Embryonic facial prominence (tissue), 1 donor: Measurements from ENCODE around the gene GNAI1.
"Not testable (repeated sequence)": the region's sequence is repeated elsewhere in the genome, so short reads cannot be mapped to it uniquely, and the experiment has no call there.

ENCODE experiments used
- DNase-seq: peaks from one replicate; pipeline ENCODE4 v3.0.0-alpha.2; 2016; ENCODE audit errors: extremely low spot score

GNAI1 gene

DNA sequence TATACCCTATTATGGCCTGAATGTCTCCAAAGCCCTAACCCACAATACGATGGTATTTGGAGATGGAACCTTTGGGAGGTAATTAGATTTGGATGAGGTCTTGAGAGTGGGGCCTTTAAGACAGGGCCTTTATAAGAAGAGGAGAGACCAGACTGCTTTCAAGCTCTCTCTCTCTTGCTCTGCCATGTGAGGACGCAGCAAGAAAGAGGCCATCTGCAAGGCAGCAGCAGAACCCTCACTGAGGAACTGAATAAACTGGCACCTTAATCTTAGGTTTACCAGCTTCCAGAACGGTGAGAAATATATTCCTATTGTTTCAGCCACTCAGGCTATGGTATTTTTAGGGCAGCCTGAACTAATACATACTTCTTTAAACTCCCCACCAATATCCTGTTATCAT is 2.0 kb upstream of the GNAI1 start:
- DNase-seq: no peak

DNA sequence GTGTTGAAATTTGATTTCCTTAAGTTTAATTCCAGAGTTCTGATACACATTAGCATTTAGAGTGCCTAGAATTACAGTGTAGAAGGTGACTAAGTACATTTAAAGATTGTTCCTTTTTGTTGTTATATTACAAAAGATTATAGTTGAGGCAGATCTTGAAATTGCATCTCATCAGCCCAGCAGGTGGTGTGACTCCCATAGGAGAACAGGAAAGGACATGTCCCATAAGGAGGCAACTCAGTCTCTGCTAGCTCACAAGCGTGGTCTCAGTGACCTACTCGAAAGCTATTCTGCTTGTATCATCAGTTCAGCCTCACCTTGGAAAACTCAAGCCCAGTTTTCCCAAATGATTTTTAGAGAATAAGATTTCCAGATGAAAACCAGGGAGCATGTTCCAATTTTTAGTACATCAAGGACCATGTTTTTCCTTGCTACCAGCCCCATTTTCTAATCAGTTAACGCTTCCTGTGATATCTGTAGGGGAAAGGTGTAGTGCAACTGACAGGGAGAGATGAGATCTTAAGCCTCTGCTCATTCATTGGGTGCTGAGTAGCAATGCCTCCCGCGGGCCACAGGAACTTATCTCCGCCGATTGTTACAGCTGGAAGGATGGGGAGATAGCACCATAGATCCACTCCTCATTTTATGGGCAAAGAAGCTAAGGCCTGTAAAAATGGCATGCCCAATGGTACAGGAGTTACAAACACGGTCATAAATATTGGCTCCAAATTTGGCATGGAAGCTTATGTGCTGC is 1.1 kb upstream of the GNAI1 start:
- no peak for DNase-seq

DNA sequence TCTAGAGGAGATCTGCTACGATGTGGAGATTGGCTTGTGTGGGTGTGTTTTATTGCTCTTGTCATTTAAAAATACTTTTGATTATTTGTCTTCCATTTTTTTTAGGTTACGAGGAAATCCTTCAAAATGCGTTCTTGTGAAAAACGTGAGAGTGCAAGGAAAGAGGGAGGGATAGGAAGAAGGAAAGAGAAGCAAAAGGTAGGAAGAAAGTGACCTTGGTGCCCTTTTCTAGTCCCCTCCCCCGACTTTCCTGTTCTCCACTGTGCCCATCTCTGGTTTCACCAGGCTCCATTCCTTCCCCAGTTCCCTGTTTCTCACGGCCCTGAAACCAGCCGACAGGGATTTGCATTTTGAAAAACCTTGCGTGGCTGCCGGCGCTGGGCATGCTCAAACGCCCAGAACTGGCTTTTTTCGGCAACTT is 506 bp upstream of the GNAI1 start:
- DNase-seq: no peak

DNA sequence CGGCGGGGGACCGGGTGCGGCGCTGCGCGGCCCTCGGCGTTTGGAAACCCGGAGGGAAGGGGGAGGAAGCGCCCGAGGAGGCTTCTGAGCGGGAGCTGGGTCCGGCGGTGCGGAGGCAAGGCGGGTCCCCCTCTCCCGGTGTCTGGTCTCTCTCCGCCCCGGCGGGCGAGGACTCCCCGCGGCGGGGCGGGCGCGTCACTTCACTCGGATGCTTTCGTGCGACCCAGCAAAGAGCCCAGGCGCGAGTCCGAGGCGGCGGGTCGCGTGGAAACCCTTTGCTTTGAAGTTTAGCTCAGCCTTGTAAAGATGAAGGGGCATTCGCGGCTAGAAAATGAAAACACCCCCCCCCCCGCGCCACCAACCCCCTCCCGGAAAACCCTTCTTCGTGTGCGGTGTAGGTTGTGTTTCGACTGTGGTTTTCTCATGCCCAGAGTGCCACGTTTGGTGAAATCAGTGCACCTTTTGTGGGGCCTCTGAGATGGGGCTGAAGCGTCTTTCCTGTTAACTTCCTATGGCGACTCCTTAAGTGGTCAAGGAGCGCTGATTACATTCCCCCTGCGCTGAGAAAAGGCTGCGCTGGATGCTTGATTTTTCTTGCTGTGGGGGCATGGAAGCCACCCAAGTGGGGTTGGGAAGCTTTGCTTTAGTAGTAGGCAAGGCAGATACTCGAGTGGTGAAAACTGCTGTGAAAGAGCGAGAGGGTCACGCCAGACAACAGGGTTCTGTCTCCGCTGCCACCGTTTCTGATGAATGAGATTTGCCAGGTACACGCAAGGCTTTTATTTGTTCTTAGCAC is 876 bp downstream of the GNAI1 start:
- DNase-seq: no peak

DNA sequence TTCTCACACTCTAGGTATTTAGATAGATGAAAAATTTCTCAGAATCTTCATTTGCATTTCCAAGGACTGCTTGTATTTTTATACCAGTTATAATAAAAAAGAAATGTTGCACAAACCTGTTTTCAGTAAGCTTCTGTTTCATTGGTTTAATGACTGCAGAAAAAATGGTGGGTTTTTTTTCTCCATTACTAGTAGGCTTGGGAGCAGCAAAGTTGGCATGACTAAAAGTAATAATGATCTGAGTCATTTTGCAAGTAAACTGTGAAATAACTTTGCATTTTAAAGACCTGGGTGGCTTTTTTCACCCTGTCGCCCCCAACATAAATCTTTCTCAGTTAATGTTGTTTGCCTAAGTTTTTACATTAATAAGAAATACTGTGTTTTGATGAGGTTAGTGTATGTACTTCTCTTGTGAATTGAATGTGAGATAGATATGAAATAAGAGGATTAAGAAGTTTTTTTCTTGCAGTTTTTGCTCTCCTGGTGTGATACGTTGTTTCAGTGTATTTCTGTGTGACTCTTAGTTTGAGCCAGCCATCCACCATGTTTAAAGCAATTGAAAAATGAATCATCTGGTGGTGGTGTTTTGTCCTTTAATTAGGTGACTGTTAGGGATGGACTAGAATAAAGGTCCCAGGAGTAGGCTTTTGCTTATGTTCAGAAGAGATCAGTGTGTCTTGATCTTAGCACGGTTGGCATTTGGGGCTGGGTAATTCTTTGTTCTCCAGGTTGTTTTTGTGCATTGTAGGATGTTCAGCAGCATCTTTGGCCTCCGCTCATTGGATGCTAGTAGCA is 1.8 kb downstream of the GNAI1 start:
- DNase-seq: no peak

DNA sequence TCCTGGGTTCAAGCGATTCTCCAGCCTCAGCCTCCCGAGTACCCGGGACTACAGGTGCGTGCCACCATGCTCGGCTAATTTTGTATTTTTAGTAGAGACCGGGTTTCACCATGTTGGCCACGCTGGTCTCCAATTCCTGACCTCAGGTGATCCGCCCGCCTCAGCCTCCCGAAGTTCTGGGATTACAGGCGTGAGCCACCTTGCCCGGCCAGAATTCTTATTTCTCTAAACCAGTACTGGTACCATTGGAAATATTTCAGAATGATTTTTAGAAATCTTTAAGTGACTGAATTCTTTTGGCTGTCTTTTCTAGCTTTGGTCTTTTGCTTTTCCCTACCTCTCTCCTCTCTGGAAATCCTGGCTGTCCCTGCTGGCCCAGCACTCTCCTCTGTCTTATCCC is 2.8 kb downstream of the GNAI1 start:
- no peak for DNase-seq

DNA sequence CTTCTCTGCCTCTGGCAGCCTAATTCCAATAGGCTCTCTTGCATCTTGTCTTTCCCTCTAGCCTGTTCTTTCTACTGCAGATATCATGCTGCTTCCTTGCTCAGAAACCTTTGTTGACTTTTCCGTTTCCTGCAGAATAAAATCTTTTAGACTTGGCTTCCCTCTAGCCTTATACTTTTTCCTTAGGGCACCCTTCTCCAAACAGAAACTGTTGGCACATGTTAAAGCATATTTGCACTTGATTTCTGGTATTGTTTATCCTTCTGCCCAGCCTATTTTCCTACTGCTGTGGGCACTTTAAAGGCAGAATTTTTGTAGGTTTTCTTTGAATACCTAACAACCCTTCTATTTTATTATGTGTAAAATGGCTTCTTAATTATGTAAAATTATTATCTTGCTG is 4.6 kb downstream of the GNAI1 start:
- DNase-seq: no peak

DNA sequence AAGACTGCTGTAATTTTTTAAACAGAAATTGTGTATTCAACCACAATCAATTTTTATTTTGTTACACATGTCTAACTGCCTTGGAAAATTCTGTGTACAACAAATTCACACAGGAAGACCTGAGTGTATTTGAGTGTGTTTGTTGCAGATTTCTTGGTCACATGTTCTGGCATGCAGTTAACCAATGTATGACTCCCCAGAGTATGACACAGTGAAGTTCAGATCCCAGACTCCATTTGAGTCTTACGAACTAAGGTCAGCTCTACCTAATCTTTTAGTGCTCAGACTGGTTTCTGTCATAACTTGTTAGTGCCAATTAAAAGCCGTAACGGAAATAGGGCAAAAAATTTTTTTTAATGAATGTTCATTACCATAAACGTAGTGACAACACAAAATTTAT is 5.8 kb downstream of the GNAI1 start:
- DNase-seq: no peak

DNA sequence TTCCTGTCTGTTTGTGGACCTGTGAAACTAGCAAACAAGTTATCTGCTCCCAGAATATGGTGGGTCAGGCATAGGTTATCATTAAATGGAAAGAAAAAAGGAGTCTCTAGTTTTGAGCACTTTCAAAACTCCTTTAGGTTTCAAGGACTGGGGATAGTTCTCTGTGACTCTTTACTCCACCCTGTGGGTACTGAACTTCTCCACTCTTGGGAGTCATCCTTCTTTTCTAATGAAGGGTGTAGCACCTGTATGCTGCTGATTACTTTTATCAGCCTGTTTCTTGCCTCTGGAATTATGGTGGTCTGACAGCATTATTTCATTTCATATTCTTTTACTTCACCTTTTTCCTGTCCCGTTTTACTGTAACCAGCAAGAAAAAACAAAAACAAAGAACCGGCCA is 6.7 kb downstream of the GNAI1 start:
- DNase-seq: no peak

DNA sequence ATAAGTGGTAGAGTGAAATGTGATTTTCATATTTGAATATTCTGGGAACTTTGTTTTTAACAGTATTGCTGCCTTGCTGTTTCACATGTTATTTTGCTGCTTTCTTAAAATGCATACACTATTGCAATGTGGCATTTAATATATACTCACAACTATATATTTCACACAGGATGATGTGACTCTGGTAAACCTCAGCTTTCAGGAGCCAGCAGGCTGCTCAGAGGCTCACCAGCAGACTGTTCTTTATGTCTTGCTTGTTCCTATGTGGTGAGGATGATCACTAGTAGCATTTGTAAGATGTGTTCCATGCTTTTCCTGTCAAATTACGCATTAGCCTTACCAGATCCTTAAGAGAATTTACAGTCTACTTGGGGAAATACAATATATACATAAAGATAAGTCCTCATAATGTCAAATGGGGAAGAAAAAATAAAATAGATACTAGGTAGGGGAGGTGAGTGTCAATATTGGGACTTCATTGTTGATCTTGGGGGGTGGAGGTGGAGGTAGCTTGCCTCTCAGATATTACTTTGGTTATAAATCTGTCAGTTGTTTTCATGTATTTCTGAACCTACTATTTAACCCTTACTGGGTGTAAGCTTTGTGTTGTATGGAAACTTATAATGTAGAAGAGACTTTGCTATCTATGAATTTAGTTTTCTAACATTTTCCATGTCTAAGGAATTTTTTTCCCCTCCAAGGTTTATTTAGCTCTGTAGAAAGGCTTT is 8.4 kb downstream of the GNAI1 start:
- no peak for DNase-seq

DNA sequence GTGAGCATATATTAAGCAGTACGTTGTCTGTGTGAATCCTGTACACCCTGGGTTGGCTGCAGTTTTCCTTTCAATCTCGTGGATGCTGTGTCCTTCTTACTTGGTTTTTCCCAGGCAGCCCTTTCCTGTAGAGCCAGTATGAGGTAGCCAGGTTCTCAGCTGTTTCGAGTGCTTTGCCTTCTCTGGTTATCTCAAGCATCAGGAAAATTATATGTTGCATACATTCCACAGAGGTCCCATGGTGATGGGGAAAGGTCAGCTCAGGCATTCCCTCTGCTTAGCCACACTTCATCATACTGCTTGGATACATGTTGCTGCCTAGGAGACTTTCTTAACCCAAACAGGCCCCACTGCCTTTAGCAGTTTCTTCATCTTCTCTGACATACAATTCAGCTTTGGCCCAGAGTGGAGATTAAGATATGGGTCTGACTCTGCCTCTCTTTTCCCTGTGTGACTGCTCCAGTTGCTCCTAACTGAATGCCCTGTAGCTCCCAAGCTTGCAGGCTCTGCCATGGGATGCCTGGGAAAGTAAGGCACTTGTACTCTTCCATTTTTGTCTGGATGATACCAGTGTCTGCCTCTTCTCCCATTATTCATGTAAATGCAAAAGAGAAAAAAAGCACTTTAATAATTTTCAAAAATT is 11.3 kb downstream of the GNAI1 start:
- no peak for DNase-seq

DNA sequence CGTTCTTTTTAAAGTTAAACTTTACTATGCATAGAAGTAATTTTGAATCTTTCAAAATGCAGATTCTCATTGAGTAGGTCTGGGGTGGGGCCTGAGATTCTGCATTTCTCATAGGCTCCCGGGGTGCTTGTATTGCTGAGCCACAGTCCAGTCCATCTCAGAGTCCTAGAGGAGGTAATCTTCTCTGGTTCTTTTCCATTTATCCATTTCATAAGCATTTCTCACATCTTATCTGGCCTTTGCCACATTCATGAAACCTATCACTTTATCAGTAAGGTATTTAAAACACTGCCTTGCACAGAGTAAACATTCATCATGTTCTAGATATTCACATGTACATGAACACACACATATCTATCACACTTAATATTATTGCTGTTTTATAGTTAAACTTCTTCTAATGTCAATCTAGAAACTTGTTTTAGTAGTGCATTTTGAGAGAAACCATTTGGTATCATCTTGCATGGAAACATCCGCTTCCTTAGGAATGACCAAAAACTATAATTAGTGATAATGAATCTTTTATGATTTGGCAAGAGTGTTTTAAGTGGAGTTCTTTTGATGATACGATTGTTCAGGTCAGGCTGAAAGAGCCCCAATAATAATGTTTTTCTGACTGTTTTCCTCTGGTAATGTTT is 12.0 kb downstream of the GNAI1 start:
- DNase-seq: no peak

DNA sequence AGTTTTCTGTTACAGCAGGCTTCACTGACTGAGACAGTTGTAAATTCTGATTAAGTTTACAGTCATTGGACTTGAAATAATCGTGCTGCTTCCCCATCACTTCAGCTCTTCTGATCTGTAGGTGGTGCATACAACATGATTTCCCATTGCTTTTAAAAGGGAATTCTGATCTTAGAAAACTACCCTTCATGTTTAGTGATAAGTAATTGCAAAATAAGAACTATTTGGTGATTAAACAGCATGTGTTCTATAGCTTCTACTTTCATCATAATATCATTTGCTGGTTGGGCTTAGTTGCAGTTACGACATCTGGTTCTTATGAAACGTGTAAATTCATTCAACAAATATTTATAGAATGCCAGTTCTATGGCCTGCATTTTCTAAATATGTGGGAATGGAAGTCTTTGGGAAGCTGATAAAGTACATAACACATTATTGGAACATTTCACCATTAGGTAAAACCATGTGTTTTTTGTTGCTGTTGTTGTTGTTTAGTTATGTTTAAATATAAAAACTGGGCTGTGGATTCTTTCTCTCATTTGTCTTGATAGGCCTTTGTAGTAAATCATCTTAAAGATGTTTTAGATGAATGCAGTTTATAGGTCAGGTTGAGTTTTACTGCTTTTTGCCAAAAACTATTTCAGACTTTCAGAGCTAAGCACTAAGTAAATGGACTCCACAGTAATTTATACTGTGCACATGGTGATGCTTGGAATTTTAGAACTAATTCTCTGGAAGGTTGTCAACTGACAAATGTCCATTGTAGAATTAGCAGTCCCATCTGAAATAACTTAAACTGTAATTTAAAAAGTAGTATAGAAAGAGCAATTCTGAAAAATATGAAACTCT is 13.1 kb downstream of the GNAI1 start:
- no peak for DNase-seq

DNA sequence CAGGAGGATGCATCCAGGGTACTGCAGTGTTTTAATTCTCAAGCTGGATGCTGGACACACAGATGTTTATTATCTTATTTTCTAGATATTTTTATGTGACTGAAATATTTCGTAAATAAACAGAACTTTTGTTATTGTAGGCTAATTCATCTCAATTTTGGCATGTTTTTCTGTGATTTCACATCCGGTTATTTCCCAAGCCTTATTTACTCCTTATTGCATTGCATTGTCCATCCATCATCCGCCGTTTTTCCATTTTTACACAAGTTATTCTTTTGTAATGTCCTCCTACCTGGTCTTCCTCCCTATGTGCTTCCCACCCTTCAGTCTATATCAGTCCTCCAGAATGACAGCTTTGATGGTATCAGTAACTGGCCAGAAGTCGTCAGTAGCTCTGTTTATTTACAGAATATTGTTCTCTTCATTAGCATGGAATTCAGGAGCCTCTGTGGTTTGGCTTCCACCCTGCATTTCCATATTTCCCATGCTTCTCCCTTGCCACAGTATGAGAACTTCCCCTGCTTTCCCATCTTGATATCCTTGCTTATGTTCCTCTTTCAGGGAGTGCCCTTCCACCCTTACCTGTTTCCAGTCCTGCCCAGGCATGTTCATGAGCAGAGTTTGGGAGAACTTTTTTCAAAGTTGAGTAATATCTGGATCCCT is 16.1 kb downstream of the GNAI1 start:
- no peak for DNase-seq

DNA sequence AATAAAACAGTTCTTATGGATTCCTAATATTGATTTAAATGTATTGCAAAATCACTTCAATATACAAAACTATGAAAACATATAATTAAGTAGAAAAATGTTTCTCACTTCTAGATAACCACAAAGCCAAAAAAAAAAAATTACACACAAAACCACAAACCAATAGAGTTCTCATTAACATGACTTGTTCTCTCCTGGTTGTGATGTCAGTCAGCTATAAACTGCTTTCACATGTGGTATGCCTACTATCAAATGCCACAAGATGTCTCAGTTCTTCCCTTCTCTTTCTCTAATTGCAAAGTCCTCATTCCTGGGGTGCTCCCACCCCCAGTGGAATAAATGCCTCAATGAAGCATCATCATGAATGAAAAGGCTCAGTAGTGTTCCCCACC is 16.6 kb downstream of the GNAI1 start:
- no peak for DNase-seq

DNA sequence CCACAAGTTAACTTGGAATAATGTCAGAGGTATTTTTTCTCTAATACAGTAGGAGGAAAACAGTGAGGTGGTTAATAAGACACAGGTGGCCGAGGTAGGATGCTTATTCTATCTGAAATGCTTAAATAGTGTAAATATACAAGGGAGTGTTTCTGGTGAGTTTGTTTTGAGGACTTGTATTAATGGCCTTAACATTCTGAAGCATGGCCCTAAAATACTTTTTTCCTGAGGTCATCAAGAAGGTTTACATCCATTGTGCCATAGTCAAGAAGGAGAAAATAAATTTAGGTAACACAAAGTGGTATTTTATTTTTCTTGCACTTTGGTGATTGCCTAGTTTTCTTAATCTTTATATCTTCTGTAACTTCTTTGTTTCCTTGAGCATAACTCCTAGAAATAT is 18.8 kb downstream of the GNAI1 start:
- no peak for DNase-seq

DNA sequence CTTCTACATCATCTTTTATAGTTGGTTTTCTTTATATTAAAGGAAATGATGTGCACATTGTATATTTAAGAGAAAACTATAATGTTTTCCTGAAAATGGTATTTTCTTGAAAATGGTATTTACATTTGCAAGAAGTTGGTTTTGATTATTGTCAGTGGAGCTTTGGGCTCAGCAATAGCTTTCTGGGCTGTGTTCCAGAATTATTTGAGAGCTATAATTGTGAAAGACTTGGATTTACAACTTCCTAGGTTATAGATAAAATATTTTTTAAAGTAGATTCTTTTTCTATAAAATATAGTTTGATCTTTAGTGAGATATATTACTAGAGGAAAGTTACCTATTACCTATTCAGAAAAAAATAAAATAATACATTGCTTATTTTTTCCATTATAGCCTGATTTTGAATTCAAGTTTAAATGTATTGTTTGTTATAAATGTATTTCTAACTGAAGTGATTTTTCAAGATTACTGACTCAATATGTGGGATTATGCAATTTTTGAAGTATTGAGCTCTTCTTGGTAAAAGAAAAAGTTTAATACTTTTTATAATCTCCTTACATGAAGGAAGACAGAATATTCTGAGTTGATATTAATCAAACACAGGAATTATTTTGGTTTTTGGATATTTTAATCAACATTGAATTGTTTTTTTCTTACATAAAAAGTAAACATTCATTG is 20.2 kb downstream of the GNAI1 start:
- DNase-seq: no peak

DNA sequence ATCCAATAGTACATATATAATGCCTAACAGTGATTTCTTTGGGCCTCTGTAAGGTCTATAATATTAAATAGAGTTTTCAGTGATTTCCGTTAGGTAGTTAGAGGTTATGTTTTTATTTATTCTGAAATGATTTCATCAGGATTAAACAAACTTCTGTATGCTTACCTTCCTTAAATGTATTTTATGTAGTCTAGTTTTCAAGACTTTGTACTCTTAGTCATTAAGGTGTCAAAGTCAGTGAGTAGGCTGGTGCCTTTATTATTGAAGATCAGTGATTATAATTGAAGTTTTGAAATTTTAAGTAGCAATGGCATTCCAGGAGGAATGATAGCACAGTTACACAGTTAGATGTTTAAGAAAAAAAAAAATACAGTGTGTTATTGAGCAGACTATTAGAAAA is 20.7 kb downstream of the GNAI1 start:
- no peak for DNase-seq

DNA sequence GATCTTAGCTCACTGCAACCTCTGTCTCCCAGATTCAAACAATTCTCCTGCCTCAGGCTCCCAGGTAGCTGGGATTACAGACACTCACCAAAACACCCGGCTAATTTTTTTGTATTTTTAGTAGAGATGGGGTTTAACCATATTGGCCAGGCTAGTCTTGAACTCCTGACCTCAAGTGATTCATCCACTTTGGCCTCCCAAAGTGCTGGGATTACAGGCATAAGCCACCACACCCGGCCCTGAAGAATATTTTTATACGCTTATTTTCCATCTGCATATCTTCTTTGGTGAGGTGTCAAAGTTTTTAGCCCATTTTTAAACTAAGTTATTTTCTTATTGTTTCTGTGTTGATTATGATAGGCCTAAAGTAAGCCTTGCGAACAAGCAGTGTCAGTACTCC is 23.1 kb downstream of the GNAI1 start:
- not testable (repeated sequence) for DNase-seq
